ENCODE measurements around the gene DQX1.

- no peak for TF ChIP-seq POLR2AphosphoS5 (IDR thresholded peaks at IDR 0.05; ENCODE audit: low read depth, low read length)
- TF ChIP-seq, protein P1, sequence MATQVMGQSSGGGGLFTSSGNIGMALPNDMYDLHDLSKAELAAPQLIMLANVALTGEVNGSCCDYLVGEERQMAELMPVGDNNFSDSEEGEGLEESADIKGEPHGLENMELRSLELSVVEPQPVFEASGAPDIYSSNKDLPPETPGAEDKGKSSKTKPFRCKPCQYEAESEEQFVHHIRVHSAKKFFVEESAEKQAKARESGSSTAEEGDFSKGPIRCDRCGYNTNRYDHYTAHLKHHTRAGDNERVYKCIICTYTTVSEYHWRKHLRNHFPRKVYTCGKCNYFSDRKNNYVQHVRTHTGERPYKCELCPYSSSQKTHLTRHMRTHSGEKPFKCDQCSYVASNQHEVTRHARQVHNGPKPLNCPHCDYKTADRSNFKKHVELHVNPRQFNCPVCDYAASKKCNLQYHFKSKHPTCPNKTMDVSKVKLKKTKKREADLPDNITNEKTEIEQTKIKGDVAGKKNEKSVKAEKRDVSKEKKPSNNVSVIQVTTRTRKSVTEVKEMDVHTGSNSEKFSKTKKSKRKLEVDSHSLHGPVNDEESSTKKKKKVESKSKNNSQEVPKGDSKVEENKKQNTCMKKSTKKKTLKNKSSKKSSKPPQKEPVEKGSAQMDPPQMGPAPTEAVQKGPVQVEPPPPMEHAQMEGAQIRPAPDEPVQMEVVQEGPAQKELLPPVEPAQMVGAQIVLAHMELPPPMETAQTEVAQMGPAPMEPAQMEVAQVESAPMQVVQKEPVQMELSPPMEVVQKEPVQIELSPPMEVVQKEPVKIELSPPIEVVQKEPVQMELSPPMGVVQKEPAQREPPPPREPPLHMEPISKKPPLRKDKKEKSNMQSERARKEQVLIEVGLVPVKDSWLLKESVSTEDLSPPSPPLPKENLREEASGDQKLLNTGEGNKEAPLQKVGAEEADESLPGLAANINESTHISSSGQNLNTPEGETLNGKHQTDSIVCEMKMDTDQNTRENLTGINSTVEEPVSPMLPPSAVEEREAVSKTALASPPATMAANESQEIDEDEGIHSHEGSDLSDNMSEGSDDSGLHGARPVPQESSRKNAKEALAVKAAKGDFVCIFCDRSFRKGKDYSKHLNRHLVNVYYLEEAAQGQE (IDR thresholded peaks at IDR 0.05; ENCODE audit: insufficient read depth in 1 of 2, low read depth in 2 of 2, low read length in 2 of 2), result no peak
These were observed 2.0 kb downstream of the DQX1 start for GRCh38 chr2:74524005-74524404.

All from PFSK-1 (cell line).